ENCODE data around the gene SIRT7.

DNA sequence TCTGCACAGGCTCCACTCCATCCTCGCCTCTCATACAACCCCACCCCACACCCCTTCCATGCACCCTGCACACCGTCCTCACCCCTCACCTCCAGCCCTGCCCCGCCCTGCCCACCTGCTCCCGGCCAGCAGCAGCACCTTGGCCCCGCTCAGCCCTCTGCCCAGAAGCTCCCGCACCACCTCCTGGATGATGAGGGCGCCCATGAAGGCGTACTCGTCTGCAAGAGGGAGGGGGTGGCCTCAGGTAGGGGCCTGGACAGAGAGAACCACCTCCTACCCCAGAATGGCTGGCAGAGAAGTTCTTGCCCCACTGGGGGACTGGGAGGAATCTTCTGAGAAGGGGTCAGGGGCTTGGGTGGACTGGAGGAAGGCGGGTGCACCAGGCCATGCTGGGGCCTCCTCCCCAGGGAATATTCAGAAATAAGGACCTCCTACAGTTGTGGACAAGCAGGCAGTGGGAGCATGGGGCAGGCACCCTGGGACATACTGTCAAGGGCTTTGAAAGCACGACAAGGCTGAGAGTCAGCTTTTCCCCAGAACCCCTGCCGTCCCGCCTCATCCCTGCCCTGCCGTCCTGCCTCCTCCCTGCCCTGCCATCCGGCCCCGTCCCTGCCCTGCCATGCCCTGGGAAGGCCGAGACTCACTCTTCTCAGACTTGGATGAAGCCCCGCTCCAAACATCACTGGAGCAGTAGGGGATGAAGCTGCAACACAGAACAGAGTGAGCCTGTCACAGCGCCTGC is 39.9 kb upstream of the SIRT7 start:
- TF ChIP-seq, protein P1, sequence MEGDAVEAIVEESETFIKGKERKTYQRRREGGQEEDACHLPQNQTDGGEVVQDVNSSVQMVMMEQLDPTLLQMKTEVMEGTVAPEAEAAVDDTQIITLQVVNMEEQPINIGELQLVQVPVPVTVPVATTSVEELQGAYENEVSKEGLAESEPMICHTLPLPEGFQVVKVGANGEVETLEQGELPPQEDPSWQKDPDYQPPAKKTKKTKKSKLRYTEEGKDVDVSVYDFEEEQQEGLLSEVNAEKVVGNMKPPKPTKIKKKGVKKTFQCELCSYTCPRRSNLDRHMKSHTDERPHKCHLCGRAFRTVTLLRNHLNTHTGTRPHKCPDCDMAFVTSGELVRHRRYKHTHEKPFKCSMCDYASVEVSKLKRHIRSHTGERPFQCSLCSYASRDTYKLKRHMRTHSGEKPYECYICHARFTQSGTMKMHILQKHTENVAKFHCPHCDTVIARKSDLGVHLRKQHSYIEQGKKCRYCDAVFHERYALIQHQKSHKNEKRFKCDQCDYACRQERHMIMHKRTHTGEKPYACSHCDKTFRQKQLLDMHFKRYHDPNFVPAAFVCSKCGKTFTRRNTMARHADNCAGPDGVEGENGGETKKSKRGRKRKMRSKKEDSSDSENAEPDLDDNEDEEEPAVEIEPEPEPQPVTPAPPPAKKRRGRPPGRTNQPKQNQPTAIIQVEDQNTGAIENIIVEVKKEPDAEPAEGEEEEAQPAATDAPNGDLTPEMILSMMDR (IDR thresholded peaks at IDR 0.05) = no peak
- TF ChIP-seq POLR2A (IDR thresholded peaks at IDR 0.05) = no peak
